Myocyte (in vitro differentiated cells): ENCODE data around the gene GRK1. TPM values are rescaled to one million over a fixed set of nuclear protein-coding genes. Genes with fewer than 3 reads are reported as not detected.
"Not testable (repeated sequence)": the region's sequence is repeated elsewhere in the genome, so short reads cannot be mapped to it uniquely, and the experiment has no call there.

Experiments used
- DNase-seq: peaks from one replicate; pipeline ENCODE4 v3.0.0-alpha.2; 2012; ENCODE audit warnings: low read depth
- polyA plus RNA-seq: library from polyadenylated mRNA; unstranded; fragments of >200 nt; gene quantifications from one replicate; pipeline ENCODE4 v1.2.1, GENCODE V29; 2012; ENCODE audit warnings: missing spikeins
- total RNA-seq: library from RNA; depleted of rRNA; stranded (reverse); fragments of >200 nt; gene quantifications from 2 replicates; pipeline ENCODE4 v1.2.3, GENCODE V29; 2014

GRK1 gene
- not detected in 2 replicates for total RNA-seq
- 0.03 TPM for polyA plus RNA-seq

DNA sequence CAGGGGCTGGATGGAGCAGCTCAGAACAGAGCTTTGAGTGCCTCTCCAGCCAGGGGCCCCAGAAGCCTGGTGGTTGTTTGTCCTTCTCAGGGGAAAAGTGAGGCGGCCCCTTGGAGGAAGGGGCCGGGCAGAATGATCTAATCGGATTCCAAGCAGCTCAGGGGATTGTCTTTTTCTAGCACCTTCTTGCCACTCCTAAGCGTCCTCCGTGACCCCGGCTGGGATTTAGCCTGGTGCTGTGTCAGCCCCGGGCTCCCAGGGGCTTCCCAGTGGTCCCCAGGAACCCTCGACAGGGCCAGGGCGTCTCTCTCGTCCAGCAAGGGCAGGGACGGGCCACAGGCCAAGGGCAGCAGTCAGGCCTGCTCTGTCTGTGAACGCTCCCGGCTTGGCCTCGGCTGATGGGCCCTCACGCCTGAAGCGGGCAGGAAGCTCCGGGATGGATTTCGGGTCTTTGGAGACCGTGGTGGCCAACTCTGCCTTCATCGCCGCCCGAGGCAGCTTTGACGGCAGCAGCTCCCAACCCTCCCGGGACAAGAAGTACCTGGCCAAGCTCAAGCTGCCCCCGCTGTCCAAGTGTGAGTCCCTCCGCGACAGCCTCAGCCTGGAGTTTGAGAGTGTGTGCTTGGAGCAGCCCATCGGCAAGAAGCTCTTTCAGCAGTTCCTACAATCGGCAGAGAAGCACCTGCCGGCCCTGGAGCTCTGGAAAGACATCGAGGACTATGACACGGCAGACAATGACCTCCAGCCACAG is at the start of gene GRK1:
Gene GRK1, plus strand, starts transcription at position 269 of the 751 bp plus-strand sequence. Its CDS starts 168 bp downstream, at position 437.
- DNase-seq: no peak

DNA sequence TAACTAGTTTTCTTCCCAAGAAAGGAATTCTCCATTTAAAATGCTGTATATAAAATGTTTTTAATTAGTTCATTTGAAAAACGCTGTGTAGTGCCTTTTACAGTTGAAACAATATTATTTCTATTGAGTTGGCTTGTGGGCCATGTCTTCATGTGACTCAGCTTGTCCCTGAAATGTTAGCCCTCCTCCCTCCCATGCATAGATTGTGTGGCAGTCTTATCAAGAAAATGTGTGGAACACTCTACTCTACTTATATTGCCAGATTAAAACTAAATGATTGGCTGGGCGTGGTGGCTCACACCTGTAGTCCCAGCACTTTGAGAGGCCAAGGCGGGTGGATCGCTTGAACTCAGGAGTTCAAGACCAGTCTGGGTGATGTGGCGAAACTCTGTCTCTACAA is 49.1 kb upstream of the GRK1 start:
- no peak for DNase-seq

DNA sequence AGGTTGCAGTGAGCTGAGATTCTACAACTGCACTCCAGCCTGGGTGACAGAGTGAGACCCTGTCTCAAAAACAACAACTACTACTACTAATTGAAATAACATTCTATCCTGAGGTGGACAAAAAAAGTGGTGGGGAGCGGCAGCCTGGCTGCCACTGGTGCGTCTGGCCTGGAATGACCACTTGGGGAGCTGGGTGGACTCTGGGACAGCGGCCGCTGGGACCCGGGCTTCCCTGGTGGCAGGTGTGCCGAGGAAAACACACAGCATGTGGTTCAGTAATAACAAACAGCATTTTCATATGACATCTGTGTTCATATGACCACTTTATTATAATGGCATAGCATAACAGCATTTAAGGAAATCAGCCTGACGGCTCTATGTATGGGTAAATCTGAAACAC is 48.6 kb upstream of the GRK1 start:
- DNase-seq: no peak

DNA sequence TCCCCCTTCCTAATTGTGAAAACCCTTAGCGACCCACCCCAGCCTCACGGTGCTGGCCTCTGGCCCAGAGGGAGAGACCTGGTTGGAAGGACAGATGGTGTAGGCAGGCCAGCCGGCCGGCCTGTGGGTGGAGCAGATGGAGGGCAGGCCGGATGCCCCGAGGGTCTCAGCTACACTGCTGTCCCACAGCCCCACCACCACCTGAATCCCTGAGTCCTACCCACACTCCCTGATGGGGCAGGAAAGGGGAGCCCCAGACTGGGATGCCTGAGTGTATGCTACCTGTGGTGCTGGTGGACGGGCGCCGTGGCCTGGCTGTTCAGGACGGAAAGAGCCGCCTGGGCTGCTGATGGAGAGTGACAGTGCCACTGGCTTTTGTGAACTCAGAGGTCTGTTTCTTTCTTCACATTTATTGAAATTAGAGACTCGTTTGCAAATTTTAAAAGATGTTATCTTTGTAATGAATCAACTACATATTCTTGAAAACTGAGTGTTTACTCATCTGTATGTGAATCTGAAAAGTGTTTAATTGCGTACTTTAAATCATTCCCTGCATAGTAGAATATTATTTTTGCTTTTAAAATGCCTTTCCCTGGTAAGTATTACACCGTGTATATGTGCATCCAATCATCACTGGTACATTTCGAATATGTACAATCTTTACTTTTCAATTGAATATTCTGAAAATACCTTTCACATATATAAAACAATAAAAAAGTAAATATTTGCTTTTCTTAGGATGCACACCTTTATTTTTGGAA is 46.8 kb upstream of the GRK1 start:
- no peak for DNase-seq

DNA sequence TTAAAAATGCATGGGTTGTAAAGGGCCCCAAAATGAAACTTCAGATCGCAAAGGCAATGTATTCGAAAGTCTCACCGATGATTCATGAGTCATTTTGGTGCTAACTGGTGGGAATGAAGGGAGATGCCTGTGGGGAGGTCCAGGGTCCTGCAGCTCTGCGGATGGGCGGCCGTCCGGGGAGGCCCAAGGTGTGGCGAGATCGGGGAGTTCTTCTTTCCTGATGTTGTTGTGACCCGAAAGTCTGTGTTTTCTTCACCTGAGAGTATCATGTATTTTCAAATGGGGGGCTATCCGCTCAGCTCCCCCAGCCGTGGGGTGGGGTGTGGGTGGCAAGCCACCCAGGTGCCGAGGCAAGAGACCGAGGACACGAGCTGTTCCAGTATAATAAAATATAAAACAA is 46.0 kb upstream of the GRK1 start:
- no peak for DNase-seq

DNA sequence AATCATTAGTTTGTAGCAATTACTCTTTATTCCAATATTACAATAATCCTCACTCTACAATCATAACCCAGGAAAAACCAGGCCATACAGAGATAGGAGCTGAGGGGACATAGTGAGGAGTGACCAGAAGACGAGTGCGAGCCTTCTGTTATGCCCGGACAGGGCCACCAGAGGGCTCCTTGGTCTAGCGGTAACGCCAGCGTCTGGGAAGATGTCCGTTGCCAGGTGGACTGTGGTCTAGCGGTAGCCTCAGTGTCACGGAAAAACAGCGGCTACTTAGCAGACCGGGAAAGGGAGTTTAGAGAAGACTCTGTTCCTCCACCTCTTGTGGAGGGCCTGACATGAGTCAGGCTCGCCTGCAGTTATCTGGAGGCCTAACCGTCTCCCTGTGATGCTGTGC is 45.5 kb upstream of the GRK1 start:
- peak; percentile 12 for DNase-seq

DNA sequence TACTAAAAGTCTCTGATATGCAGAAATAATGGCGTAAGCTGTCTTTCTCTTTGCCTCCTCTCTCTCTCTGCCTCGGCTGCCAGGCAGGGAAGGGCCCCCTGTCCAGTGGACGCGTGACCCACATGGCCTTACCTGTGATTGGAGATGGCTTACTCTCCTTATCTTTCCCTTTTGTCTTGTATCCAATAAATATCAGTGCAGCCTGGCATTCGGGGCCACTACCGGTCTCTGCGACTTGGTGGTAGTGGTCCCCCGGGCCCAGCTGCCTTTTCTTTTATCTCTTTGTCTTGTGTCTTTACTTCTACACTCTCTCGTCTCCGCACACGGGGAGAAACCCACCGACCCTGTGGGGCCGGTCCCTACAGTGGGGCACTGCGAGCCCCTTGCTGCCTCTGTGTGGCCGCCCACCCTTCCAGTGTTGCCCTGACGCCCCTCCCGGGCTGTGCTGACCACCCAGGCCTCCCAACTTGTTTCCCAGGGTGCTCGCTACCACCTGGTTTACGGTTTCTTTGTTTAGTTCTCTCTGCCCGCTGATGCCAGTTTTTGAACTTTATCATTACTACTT is 45.0 kb upstream of the GRK1 start:
- DNase-seq: not testable (repeated sequence)

DNA sequence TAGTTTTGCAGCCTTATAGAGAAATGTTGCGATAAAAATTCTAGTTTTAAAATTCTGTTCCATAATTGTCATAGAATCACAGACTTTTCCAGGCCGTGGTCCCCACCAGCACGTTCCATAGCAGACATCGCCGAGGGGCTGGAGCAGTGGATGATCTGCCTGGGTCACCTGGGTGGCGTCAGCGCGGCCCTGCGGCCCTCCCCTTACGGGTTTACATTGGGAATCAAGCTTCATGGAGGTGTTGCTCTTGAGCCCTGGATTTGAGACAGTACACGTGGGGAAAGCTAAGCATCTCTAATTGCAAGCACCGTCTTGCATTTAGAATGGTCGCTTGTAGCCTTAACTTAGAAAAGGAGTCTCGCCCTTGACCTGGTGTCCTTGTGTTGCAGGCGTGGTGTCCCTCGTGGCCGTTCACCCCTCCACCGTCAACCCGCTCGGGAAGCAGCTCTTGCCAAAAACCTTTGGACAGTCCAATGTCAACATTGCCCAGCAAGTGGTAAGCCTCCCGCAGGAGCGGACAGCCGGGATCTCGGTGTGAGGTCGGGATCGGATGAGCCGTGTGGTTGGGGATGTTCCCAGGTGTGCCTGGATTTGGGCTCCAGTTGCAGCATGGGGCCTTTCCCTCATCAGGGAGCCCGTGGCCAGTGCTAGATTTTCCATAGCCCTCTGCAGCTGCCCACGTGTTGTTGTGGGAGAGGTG is 44.1 kb upstream of the GRK1 start:
- no peak for DNase-seq

DNA sequence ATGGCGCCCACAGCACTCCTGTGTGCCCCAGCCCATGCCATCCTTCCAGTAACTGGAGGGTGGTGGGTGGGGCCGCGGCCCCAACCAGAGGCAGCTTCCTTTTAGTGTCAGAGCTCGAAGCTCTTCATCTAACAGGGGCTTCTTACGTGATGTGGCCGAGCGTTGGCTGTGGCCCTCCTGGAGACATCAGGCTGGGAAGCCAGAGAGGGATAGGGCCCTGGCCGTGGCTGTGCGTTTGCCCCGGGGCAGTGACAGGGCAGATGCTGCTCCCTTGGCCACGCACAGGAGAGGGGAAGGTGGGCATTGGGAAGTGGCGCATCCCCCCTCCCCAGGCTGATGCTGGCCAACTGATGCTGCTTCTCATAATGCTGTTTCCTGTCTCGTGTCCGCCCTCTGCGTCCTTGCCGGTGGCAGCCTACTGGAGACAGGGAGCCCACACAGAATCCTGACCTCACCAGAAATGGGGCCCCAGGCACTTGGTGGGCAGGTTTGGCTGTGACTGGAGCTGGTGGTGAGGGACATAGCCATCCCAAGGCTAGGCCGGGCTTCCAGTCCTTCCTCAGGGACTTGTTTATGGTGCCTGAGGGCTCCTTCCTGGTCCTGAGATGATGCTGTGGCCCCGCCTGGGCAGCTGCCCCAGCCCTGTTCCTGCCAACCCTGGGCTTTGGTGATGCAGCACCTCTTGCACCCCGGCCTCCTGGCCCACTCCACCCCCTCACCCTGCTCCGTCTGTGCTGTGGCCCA is 43.4 kb upstream of the GRK1 start:
- no peak for DNase-seq

DNA sequence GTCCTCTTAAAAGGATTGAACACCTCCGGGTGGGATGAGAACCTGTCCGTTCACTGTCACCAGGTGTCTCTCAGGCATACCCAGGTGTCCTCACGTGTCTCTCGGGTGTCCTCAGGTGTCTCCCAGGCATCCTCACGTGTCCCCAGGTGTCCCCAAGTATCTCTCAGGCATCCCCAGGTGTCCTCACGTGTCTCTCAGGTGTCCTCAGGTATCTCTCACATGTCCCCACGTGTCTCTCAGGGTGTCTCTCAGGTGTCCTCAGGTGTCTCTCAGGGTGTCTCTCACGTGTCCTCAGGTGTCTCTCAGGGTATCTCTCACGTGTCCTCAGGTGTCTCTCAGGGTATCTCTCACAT is 42.8 kb upstream of the GRK1 start:
- no peak for DNase-seq

DNA sequence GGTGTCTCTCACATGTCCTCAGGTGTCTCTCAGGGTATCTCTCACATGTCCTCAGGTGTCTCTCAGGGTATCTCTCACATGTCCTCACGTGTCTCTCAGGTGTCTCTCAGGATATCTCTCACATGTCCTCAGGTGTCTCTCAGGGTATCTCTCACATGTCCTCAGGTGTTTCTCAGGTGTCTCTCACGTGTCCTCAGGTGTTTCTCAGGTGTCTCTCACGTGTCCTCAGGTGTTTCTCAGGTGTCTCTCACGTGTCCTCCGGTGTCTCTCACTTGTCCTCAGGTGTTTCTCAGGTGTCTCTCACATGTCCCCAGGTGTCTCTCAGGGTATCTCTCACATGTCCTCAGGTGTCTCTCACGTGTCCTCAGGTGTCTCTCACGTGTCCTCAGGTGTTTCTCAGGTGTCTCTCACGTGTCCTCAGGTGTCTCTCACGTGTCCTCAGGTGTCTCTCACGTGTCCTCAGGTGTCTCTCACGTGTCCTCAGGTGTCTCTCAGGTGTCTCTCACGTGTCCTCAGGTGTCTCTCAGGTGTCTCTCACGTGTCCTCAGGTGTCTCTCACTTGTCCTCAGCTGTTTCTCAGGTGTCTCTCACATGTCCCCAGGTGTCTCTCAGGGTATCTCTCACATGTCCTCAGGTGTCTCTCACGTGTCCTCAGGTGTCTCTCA is 42.2 kb upstream of the GRK1 start:
- DNase-seq: not testable (repeated sequence)

DNA sequence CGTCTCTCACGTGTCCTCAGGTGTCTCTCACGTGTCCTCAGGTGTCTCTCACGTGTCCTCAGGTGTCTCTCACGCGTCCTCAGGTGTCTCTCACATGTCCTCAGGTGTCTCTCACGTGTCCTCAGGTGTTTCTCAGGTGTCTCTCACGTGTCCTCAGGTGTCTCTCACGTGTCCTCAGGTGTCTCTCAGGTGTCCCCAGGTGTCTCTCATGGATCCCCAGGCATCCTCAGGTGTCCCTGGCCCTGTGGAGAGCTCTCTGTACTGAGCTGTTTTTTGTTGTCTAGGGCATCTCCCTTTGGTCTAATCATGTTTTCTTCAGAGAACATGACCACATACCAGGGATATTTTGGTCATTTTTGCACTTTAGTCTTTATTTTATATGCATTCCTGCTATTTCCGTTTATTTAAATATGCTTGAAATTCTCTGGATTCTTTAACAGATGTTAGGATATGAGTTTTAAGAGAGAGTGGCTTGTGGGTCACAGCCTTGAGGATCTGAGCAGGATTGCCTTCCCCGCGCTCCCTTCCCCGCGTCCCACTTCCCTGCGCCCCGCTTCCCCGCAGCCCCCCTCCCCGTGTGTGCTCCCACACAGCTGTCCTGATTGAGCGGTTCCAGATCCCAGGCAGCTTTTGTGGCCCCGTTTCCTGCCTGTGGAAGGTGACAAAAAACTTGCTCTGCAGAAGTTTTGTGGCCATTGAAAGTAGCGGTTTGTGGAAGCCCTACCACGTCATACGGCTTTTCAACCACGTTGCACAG is 40.9 kb upstream of the GRK1 start:
- DNase-seq: no peak

DNA sequence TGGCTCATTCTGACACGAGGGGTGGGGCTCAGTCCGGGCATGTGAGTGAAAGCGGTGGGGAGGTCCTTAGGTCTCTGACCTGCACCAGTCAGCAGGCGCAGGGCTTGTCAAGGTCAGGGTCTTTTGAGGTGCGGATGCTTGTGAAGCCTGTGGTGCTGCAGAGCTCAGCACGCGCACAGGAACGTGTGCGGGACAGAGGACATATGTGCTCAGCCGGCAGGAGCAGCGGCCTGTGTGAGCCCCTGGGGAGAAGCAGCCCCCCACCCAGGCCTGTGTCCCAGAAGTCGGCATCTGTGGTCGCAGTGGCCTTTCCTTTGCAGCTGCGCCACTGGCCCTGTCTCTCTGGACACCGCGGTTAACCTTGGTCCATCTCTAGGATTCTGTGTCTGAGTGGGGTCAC is 39.9 kb upstream of the GRK1 start:
- DNase-seq: no peak

DNA sequence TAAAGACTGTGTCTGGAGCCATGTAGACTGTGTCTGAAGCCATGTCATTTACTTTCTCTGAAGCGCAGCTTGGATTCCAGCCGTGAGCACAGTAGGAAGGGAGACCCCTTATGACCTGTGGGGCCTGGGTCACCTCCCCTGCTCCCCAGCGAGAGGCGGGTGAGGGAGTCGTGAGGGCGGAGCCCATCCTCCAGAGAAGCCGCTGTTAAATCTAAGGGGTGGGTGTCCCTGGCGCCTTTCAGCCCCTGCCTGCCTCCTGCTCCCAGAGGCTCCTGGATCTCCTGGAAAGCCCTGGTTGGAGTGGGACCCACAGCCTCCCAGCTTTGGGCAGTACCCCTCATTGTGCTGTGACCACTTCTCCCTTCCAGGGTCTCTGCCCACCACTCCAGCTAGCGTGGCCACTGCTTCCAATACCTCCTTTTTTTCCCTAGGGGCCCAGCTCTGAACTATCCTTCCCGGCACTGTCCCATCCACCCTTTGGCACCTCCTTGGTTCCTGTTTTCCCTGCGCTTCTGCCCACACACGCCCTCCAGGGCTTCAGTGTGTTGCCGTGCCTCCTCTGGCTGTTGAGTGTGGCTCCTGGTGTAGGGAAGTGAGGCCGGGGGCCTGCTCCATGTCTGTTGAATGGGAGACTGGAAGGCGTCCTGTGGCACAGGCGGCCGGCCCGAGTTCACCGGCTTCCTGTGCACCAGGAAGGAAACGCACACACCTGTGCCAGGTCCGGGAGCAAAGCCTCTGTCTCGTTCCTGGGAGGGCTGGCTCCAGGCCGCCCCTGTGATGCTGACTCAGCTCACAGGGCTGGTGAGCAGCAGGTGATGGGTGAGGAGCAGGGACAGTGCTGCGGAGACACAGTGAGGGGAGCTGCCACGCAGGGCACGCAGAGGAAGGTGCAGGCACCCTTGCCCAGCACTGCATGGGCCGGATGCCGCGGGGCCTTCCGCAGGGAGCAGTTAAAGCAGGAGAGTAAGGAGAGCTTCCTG is 38.4 kb upstream of the GRK1 start:
- no peak for DNase-seq

DNA sequence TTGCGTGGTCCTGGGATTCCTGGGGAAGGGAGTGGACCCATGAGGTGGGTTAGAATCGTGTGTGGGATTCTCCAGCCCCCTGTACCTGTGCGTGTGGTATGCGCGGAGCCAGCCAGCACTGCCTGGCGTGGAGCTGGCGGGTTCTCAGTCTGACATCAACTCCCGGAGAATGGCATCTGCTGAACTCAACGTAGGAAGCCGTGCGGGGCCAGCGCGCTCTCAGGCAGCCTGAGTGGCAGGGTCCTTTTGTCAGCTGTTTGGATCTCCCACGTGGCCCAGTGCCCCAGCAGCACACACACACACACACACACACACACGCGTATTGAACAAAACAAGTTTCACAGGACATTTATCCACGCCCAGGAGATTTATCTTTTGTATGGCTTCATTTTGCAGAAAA is 37.2 kb upstream of the GRK1 start:
- no peak for DNase-seq

DNA sequence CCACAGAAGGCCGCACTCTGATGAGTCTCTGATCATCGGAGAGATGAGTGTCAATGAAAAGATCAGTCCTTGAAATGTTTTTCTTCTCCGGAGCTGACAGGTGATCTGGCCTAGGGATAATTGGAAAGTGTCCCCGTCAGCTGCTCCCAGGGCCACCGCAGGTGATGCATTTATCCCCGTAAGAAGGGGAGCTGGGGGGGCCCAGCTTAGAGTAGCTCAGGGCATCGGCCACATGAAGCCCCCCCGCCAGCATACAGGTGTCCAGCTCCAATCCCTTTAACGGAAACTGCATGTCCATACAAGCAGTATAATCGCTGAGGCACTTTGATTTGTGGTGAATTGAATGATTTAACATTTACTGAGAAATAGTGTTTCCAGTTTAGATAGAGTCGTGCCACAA is 36.7 kb upstream of the GRK1 start:
- no peak for DNase-seq

DNA sequence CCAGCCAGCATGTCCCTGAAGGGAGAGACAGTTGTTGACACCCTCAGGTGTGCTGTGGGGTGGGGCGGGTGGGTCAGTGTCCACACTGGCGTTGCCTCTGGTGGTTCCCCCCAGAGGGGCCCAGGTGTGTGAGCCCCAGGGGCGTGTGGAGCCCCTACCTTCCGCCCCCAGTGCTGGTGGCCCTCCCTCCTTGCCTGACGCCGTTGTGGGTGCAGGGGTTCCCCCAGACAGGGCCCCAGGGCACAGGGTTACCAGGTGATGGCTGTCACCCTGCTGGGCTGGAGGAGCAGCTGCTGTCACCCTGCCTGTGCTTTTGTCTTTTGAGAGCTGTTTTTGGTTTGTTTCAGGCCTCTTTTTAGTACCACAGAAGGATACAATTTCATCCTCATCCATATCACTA is 36.2 kb upstream of the GRK1 start:
- no peak for DNase-seq

DNA sequence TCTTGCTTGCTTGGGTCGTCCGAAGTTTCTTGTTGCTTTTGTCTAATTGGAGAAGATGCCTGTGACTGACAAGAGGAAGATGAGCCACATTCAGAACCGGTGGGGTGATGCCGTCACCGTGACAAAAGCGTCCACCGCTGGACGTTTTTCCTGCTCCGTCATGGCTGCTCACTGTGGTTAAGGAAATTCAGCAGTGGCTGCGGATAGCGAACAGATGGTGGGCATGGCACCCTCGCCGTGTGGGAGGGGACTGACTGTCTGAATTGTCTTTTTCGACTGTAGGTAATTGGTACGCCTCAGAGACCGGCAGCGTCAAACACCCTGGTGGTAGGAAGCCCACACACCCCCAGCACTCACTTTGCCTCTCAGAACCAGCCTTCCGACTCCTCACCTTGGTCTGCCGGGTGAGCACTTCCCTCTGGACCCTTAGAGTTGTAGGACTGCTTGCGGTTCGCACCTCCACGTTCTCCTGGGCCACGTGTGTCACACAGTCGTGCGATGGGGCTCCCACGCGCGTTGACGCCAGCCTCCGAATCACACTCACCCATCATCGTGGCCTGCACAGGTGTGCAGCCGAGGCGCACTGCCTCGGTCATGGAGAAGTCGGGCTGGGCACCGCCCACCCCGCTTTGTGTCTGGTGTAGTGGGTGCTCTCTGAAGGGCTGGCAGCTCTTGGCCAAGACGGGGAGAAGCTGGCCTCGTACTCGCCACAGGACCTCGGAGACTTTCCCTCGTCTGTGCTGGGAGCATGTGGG is 35.5 kb upstream of the GRK1 start:
- no peak for DNase-seq
